ENCODE data around the gene DCST2.

DNA sequence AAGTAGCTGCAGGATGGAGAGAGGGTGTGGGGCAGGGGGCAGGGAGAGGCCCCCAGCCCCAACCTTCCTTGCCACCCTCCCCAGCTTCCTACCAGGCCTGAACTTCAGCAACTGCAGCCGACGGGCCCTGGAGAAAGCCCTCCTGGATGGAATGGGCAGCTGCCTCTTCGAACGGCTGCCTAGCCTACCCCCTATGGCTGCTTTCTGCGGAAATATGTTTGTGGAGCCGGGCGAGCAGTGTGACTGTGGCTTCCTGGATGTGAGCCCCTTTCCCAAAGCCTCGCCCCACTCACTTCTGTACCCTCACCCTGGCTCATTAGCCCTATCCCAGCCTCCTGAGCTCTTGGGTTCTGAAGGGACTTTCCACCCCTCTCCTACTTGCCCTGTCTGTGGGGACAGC lies 23.5 kb upstream of the DCST2 start:
- TF ChIP-seq EP300 (IDR thresholded peaks at IDR 0.05), result no peak
- TF ChIP-seq, protein P1, sequence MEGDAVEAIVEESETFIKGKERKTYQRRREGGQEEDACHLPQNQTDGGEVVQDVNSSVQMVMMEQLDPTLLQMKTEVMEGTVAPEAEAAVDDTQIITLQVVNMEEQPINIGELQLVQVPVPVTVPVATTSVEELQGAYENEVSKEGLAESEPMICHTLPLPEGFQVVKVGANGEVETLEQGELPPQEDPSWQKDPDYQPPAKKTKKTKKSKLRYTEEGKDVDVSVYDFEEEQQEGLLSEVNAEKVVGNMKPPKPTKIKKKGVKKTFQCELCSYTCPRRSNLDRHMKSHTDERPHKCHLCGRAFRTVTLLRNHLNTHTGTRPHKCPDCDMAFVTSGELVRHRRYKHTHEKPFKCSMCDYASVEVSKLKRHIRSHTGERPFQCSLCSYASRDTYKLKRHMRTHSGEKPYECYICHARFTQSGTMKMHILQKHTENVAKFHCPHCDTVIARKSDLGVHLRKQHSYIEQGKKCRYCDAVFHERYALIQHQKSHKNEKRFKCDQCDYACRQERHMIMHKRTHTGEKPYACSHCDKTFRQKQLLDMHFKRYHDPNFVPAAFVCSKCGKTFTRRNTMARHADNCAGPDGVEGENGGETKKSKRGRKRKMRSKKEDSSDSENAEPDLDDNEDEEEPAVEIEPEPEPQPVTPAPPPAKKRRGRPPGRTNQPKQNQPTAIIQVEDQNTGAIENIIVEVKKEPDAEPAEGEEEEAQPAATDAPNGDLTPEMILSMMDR (IDR thresholded peaks at IDR 0.05), result no peak
